ENCODE measurements around the gene AOC1. TPM values are rescaled to one million over a fixed set of nuclear protein-coding genes. Genes with fewer than 3 reads are reported as not detected.

AOC1 gene
- total and polyA plus RNA-seq, 12 donors = 0.04 to 1.2 (median 0.32) TPM; not detected in 3

DNA sequence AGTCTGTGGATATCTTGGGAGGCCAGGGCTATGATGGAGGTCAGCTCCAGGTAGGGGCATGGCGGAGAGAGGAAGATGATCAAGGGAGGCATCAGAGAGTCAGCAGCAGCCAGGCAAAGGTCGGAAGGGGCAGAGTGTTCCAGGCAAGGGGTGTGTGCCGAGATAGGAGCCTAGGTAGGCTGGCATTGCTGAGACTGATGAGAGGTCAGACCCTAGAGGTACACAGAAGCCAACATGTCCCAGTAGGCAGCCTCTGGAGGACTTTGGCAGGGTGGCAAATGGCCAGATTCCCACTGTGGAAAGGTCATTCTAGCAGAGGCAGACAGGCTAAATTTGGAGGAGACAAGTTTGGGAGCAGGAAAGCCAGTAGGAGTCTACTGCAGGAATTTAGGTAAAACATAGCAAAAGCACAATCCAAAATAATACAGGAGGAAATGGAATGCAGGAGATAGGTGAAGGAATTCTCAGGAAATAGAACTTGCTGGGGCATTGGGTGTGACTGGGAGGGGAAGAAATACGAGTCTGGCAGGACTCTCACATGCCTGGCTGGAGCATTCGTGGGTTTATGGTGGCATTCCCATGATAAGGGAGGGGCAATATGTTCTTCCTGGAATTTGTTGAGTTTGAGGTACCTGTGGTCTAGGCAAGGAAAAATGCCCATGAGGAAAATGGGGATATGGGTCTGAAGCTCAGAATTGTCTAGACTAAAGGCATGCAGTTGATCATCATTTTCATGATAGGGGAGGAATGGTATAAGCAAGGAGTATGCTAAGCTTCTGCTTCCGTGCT lies 26.1 kb upstream of the AOC1 start:
- H3K4me3 ChIP-seq = no peak overlapping the region
- TF ChIP-seq, protein P1, sequence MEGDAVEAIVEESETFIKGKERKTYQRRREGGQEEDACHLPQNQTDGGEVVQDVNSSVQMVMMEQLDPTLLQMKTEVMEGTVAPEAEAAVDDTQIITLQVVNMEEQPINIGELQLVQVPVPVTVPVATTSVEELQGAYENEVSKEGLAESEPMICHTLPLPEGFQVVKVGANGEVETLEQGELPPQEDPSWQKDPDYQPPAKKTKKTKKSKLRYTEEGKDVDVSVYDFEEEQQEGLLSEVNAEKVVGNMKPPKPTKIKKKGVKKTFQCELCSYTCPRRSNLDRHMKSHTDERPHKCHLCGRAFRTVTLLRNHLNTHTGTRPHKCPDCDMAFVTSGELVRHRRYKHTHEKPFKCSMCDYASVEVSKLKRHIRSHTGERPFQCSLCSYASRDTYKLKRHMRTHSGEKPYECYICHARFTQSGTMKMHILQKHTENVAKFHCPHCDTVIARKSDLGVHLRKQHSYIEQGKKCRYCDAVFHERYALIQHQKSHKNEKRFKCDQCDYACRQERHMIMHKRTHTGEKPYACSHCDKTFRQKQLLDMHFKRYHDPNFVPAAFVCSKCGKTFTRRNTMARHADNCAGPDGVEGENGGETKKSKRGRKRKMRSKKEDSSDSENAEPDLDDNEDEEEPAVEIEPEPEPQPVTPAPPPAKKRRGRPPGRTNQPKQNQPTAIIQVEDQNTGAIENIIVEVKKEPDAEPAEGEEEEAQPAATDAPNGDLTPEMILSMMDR (IDR thresholded peaks at IDR 0.05) = no peak
- H3K4me1 ChIP-seq = peaks cover 0 to 37% (median 7%) of the 10 kb centered on the region in 9 donors
- no peaks in the 10 kb centered on the region for H3K36me3 ChIP-seq
- peaks cover 0 to 10% (median 0%) of the 10 kb centered on the region in 11 donors for H3K9me3 ChIP-seq
- WGBS, 2 donors = 44 to 49% methylated on average over 6 of the region's 6 CpGs
- ATAC-seq = peak; percentile 41 to 90 (median 84)
- intact Hi-C loops (cut with DNase I) = no loop called here
- DNase-seq = peak; percentile 58 to 78
- H3K27ac ChIP-seq = peak overlapping the region in 8 of 10 donors; percentile 27 to 79 (median 72)
- H3K27me3 ChIP-seq = no peaks in the 10 kb centered on the region

DNA sequence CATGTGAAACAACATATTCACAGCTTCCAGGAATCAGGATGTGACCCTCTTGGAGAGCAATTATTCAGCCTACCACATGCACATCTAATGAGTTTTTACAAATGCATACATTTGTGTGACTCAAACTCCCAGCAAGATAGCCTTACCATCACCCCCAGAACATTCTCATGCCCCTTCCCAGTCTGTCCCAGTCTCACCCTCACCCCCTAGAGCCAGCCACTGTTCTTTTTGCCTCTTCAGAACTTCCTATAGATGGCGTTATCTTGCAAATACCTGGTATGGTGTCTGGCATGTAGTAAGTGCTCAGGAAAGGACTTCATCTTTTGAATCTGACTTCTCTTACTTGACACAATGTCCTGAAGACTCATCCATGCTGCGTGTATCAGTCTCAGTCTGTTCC lies 23.9 kb upstream of the AOC1 start:
- intact Hi-C loops (cut with DNase I) = no loop called here

DNA sequence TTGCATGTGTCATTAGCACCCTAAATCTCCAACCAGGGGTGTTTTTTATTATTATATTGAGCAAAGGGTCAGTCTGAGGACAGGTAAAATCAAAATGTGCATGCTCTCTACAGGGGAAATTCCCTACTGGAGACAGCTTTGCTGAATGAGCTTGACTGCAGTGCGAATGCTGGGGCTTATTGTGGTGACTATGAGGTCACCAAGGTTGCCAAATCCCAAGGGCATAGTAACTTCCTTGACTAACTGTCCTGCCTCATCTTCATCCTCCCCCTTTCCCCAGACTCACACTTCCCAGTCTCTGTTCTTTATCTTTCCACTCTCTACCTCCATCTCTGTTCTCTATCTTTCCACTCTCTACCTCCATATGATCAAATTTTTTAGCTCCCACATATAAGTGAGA lies 22.9 kb upstream of the AOC1 start:
- Histone ChIP-seq H3K4me3 (no peak overlapping the region), H3K36me3 (no peaks in the 10 kb centered on the region), H3K4me1 (peaks cover 0 to 24% (median 7%) of the 10 kb centered on the region in 9 donors), H3K9me3 (no peaks in the 10 kb centered on the region), H3K27ac (no peak overlapping the region), H3K27me3 (peaks cover 0 to 8% (median 0%) of the 10 kb centered on the region in 7 donors)
- ATAC-seq (no peak), DNase-seq (no peak)
- intact Hi-C loops (cut with DNase I) = no loop called here
- TF ChIP-seq, protein P1 (IDR thresholded peaks at IDR 0.05) = no peak
- 47 to 61% methylated on average over 1 of the region's 1 CpG for WGBS, 2 donors

More for the DNA sequence above, 23.9 kb upstream of the AOC1 start:
- Histone ChIP-seq H3K4me1 (peaks cover 0 to 32% (median 7%) of the 10 kb centered on the region in 9 donors), H3K9me3 (no peaks in the 10 kb centered on the region), H3K27ac (no peak overlapping the region), H3K36me3 (no peaks in the 10 kb centered on the region), H3K4me3 (no peak overlapping the region), H3K27me3 (peaks cover 0 to 8% (median 0%) of the 10 kb centered on the region in 7 donors)
- ATAC-seq = no peak
- TF ChIP-seq, protein P1 (IDR thresholded peaks at IDR 0.05) = no peak
- DNase-seq = no peak
- WGBS, 2 donors = 61 to 90% methylated on average over 2 of the region's 2 CpGs

- Histone ChIP-seq H3K36me3 (no peaks in the 10 kb centered on the region), H3K27me3 (peaks cover 0 to 8% (median 0%) of the 10 kb centered on the region in 7 donors), H3K9me3 (no peaks in the 10 kb centered on the region), H3K4me1 (peaks cover 0 to 17% (median 7%) of the 10 kb centered on the region in 9 donors), H3K27ac (no peak overlapping the region), H3K4me3 (no peak overlapping the region)
- DNase-seq = no peak
- intact Hi-C loops (cut with DNase I) = no loop called here
- TF ChIP-seq, protein P1 (IDR thresholded peaks at IDR 0.05) = no peak
- 43 to 93% methylated on average over 1 of the region's 1 CpG for WGBS, 2 donors
- ATAC-seq = no peak
Measured at GRCh38 chr7:150830937-150831336, 21.4 kb upstream of the AOC1 start.

Data from heart right ventricle (tissue), 16 donors.